GM19351 (cell line): ENCODE results near the gene CEND1.

Source experiments
- ATAC-seq: cut with Tn5 transposase; IDR thresholded peaks from one replicate; pipeline ENCODE4 v1.9.1; 2021; ENCODE audit warnings: mild to moderate bottlenecking, moderate library complexity; ENCODE audit not compliant: unreplicated experiment

CEND1 gene

GRCh38 chr11:779955-780532 is 9.8 kb downstream of the CEND1 start:
- no peak for ATAC-seq

GRCh38 chr11:778976-779954 is 10.6 kb downstream of the CEND1 start:
- no peak for ATAC-seq

DNA sequence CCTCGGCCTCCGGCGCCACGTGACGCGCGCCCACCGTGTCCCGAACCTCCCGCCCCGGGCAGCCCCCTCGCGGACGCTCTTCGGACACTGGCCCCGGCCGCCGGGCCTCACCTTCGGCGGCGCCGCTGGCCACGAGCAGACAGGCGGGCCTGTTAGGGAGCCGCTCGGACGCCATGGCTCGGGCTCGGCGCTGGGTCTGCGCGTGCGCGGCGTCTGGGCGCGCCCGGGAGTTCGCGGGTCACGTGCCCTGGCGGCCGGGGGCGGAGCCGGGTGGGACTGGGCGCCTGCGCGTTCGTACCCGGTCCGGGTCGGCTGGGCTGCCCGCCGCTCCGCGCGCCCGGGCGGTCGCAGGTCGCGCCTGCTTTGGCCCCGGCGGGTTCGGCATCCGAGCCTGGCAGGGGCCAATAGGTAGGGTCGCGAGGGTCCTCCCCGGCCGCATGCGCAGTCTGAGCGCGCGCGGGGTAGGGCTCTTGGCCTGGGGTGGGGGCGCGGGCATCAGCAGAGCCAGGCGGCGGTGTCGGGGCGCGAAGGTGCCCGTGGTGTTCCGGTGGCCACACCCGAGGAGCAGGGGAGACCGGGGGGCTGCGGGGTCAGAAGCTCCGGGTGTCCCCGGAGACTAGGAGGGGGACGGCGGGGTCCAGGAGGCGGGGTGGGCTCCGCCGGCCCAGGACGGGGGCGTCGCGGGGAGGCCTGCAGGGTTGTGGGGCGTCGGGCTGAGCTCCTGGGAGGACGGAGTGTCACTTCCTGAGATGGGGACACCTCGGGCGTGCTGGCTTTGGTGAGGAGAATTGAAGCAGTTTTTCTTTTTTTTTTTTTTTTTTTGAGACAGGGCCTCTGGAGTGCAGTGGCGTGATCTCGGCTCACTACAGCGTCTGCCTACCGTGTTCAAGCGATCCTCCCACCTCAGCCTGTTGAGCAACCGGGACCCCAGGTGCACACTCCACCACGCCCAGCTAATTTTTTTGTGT is 12.3 kb downstream of the CEND1 start, which contains the start of gene GATD1:
Gene GATD1, minus strand, starts transcription at position 200 of the 968 bp plus-strand sequence. Its CDS starts 25 bp downstream, at position 175.
- peak; percentile 79 for ATAC-seq

- peak; percentile 34 for ATAC-seq
Observed at GRCh38 chr11:776561-777287, 13.2 kb downstream of the CEND1 start.

GRCh38 chr11:776263-776560 is 13.7 kb downstream of the CEND1 start:
- ATAC-seq: no peak

- no peak for ATAC-seq
Observed at GRCh38 chr11:774873-775592, 14.9 kb downstream of the CEND1 start.

DNA sequence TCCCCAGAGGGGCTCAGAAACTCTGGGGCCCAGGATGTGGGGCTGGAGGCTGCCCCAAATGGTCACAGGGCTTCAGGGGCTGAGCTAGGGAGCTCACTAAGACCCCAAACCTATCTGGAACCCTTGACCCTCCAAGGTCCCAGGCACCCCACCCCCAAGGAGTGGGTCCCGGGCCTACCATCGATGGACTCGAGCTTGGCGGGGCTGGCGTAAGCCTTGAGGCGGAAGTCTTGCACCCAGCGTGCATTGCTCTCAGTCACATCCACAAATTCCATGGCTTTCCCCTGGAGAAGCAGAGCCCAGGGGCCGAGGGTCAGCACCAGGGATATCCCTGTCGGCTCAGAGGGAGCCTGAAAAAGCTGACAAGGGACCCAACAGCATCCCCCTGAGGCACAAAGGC is 16.1 kb downstream of the CEND1 start:
- ATAC-seq: no peak

GRCh38 chr11:773425-773824 is 16.5 kb downstream of the CEND1 start:
- ATAC-seq: no peak

GRCh38 chr11:772429-773390 is 17.2 kb downstream of the CEND1 start:
- ATAC-seq: no peak

DNA sequence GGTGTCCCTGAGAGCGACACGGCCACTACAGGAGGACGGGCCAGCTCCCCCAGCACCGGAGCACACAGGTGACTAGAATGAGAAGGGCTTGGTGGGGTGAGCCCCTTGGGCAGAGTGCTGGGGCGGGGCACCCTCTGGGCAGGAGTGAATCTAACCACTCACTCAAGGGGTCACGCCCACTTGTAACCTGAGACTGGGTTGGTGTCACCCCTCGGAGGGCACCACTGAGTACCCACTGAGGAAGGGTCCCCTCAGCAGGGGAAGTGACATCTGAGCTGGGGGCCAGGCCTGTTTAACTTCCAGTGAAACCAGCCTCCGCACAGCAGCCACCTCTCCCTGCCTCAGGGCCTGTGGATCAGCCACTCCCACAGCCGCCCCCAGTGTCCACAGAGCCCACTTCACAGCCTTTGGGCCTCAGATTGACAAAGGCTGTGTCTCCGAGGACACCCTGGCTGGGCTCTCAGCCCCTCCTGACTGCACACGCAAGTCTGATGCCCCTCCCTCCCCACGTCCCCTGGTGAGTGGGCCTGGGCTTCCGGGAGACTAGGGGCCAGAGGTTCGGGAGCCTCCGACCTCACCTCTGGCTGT is 18.2 kb downstream of the CEND1 start:
- ATAC-seq: no peak

DNA sequence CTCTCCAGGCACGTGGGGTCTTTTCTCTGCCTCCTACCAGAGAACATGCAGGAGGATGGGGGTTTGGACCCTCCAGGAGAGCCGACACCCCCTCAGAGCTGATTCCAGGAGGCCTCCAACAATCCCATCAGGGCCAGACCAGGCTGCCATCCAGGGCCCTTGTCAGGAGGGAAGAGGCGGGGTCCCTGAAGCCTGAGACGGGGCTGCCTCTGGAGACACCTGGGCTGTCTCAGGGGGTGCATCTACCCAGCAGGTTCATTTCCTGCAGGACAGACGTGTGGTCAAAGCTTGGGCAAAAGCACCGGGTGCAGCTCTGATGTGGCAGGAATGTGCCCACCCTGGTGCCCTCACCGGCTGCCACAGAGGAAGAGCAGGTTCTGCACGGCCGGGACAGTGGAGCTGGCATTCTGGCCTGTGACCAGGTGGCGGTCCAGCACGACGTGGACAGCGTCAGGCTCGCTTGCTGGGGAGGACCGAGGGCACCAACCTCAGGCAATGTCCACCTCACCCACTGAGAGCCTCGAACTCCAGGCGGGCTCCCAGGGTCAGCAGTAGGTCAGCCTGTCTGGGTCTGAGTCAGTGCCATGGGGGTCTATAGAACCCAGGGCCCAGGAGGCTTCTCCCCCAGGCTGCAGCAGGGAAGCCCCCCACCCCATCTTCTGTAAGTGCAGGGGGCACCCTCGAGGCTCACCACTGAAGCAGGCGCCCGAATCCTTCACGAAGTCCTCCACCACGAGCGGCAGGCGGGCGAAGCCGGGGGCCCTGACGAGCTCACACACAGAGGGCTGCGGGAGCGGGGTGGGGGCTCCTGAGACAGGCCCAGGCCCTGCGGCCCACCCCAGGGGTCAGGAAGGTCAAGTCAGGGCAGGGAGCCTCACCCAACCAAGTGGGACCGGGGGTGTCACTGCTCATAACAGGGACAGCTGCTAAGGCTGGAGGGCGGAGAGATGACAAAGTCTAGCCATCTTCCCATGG is 19.0 kb downstream of the CEND1 start:
- no peak for ATAC-seq

- ATAC-seq: no peak
Observed at GRCh38 chr11:769887-770641, 19.8 kb downstream of the CEND1 start.

GRCh38 chr11:767238-767637 is 22.7 kb downstream of the CEND1 start:
- ATAC-seq: no peak

DNA sequence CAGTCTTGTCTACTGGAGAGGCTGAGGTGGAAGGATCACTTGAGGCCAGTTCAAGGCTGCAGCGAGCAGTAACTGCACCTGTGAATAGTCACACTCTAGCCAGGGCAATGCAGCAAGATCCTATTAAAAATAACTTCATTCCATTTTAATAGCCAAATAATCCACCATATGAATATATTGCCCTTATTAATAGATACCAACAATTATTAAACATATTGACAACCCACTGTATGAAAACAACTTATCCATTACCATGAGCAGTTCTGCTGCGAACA is 23.0 kb downstream of the CEND1 start:
- ATAC-seq: no peak

DNA sequence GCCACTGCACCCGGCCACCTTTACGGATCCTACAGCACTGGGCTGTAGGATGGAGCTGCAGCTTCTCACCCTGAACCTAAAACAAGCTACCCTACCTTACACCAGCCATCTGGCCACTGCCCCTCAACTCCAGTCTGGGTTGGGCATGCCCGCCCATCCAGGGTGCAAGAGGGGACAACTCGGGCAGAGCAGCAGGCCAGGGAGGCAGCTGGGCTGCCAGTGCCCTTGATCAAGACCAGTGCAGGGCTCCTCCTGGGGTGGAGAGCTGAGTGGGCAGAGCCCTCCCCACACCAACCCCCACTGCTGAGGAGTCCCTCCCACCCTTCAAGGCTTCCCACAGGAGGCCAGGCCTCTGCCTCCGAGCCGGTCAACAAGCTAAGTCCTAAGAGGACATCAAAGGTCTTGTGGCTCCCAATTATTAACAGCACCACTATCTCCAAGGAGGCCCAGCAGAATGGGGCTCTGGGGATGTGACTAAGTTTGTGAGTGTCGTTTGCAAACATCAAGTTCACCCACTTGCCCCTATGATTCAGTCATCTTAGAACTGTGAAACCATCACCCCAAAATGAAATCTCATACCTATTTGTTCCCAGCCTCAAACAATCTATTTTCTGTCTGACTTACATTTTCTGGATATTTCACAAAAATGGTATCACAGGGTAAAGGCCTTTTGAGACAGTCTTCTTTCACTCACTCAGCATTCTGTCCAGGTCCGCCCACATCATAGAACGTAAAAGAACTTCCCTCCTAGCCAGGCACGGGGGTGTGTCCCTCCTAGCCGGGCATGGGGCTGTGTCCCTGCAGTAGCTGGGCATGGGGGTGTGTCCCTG is 23.6 kb downstream of the CEND1 start:
- no peak for ATAC-seq

DNA sequence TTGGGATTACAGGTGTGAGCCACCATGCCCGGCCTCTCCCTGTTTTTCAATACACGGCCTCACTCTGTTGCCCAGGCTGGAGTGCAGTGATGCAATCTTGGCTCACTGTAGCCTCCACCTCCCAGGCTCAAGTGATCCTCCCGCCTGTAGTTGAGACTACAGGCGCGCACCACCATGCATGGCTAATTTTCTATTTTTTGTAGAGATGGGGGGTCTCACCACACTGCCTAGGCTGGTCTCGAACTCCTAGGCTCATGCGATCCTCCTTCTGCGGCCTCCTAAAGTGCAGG is 24.1 kb downstream of the CEND1 start:
- ATAC-seq: no peak
